Activated CD4-positive, alpha-beta T cell treated with anti-CD3 and anti-CD28 coated beads, Interleukin-2, Interleukin-4, amounts not matched to agents 100 ng/mL and 50 ng/mL, durations not matched to agents 16 hours and 8 hours (primary cell): ENCODE results near the gene SLC22A23.

Experiments
- DNase-seq: peaks from one replicate; pipeline ENCODE4 v3.0.0-alpha.2; 2020; ENCODE audit warnings: low spot score

Gene SLC22A23

GRCh38 chr6:3296078-3296477 lies 160.8 kb downstream of the SLC22A23 start:
- DNase-seq, result no peak

DNA sequence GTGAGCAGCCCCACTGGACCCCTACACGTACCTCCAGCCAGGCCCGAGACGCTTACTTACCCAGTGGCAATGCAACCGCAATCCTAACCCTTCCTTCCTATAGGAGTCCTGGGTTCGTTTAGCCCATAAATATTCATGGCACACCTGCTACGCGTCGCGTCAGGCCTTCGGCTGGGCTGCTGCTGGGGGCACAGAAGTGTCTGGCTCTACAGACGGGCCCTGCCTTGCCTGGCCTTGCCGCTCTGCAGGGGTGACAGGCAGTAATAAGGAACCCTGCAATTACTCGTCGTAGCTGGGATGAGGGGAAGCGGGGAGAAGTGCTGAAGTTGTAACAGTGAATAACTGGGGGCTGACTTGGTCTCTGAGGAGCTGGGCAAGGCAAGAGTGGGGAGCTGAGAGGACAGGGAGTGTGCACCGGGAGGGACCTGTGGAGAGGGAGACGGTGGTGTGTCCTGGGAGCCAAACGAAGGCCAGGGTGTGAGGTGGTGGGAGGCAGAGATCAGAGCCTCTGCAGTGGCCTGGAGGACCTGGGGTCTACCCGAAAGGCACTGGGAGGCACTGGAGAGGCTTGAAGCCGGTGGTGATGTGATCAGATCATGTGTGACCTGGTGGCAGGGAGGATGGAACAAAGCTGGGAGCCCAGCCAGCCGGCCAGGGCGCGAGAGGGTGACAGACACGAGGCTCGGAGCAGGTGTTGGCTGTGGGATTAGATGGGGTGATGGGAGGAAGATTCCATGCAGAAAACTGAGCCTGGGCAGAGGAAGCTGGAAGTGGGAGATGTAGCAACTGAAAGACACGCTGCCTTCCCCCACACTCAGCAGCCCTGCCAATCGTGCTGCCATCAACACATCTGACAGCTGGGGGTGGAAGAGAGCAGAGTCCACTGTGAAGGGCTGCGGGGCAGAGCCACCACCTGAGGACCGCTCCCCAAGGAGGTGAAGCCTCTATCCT lies 161.7 kb downstream of the SLC22A23 start:
- DNase-seq, result no peak

DNA sequence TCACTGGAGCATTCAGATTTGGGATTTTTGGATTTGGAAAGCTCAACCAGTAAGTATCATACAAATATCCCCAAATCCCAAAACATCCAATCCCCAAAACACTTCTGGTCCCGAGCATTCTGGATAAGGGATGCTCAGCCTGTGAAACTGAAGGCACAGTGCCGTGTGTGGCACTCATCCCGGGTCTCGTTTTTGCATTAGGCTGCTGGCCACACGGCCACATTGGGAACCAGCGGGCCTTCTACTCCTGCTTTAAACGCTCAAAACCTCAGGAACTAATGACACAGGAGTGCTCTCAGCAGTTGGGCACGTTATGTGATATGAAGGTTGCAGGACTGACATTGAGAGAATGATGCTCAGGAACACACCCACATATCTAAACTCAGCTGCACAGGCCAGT lies 162.5 kb downstream of the SLC22A23 start:
- DNase-seq, result no peak

GRCh38 chr6:3293271-3294155 lies 163.3 kb downstream of the SLC22A23 start:
- no peak for DNase-seq

DNA sequence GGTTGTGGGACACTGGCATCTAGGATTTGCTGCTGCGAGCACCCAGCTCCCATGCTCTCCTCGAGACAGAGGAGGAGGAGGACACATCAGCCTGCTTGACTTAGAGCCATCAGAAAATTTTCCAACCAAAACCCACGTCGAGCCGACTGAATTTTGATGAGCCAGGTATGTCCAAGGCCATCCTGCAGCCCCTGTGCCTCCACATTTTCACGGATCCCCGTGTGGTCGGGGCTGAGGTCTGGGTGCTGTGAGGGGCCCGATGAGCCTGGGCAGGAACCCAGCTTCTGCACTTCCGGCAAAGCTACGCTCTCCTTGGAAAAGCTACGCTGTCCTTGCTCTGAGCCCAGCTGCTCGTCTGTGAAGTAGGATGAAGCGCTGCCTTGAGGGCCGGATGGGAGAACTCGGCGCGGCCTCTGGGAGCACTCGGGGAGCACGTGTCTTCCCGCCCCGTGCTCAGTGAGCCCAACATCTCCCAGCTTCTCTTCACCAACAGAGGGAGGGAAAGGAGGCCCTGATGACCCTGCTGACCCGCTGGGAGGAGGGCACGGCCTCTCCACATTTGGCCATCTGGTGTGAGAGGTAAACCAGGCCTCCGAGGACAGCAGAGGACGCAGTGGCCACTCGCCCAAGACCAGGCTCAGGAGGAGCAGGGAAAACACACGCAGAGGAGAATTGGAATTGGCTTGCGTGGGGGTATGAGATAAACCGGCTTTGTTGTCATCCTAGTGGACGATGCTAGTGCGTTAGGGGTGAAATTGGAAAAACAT lies 164.2 kb downstream of the SLC22A23 start:
- no peak for DNase-seq

DNA sequence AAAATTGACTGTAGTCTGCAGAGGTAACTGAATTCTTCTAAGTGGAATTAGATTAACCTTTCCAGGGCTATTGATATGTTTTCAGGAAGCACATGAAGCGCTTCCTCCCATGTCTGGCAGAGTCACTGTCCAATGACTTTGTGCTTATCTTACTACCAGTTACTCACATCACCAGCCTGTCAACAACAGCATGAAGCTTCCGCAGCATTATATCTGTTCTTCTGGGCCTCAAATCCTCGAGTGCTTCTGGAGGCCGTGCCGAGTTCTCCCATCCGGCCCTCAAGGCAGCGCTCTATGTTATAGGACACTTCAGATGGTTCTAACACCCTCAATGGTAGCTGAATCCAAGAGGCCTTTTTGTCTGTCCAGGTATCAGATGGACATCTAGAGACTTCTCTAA lies 164.9 kb downstream of the SLC22A23 start:
- DNase-seq, result no peak

DNA sequence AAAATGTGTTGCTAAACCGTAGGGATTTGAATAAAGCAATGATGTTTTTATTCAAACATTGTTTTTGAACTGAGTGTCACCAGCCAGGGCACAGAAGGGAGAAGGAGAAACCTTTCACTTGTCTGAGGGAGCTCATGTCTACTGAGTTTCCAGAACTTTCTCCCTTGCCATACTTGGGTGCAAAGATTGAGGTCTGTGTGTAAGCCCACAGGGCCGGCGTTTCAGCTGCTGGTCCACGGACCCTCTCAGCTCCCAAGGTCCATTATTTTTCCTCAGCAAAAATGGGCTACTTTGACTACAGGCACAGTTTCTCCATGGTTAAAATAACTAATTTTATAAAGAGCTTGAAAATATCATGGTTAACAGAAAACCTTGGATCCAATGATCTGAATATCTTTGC lies 165.5 kb downstream of the SLC22A23 start:
- no peak for DNase-seq

- no peak for DNase-seq
Measured at GRCh38 chr6:3290931-3291211, 166.0 kb downstream of the SLC22A23 start.

GRCh38 chr6:3290149-3290930 lies 166.5 kb downstream of the SLC22A23 start:
- DNase-seq, result no peak

DNA sequence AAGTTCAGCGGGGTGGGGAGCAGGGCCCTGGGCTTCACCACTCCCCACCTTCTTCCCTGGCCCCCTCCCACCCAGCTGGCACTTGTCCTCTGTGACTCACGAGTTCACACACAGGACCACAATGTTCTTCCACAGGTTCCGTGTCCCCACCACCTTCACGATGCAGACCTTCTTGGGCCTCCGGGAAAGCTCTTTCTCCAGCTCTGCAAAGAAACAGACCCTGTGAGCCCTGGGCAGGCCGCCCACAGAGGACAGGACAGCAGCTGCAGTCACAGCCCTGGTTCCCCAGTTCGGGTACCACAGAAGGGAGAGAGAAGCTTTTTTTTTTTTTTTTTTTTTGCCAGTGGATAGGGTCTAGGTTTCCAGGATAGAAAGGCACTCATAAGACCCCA lies 167.2 kb downstream of the SLC22A23 start:
- DNase-seq, result no peak

- DNase-seq, result no peak
Measured at GRCh38 chr6:3288711-3289663, 167.9 kb downstream of the SLC22A23 start.

DNA sequence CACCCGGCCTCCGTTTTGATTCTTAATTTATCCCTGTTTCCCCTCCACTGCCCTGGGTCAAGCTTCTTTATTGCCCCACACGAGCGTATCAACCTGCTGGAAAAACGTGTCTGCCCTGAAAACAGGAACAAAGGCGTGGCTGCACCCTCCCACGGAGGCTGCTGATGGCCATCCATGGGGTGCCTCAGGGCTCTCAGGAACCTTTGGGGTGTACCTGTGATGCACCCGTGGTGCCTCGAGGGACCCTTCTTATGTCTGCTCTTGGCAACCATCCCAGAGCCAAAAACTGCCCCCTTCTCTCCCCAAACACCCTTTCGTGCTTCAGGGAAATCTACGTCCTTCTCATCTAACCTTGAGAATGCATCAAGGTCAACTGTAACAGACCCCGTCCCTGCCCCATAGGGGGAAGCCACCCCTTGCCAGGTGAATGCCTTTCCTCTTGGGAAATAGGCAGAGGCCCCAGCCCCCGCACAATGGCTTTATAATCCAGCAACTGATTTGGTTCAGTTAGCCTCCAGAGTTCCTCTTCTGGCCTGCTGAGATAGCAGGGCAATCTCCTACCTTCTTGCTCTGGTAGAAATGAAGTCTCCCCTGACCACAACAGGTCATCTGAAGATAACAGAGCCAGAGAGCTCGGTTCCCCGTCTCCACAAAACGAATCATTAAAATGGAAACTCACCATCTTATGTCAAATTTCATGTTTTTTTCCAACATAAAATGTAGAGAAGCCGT lies 168.7 kb downstream of the SLC22A23 start:
- no peak for DNase-seq

DNA sequence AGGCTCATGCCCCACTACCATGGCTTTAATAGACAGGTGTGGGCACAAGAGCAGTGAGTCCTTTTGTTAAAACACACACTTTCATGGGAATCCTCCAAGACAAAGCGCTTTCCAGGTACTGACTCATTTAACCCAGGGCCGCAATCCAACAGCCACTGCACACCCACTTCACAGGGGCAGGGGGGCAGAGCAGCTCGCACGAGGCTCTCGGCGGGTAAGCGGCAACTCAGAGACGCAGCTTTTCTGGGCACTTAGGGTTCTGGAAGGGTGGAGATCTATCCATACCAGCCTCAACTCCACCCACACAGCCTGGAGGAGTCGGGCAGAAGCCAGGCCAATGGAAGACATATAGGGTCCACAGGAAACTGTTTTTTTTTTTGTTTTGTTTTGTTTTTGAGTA lies 169.5 kb downstream of the SLC22A23 start:
- DNase-seq, result no peak

GRCh38 chr6:3286641-3287171 lies 170.1 kb downstream of the SLC22A23 start:
- no peak for DNase-seq

DNA sequence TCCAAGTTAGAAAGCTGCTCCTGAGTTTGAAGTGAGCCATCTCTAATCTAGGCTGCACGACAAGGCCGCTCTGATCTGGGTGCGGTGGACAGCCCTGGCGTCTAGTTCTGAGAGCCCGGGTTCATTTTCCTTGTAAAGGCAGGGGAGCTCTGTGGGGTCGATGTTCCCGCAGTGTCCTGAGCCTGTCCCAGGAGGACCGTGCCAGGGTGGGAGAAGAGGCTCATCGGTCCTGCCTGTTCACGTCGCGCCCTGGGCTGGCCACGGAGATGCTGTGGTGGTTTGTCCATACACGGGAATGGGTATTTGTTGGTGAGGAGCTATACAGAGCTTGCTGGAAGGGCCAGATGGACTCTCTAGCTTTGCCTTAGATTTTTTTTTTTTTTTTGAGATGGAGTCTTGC lies 171.1 kb downstream of the SLC22A23 start:
- no peak for DNase-seq

DNA sequence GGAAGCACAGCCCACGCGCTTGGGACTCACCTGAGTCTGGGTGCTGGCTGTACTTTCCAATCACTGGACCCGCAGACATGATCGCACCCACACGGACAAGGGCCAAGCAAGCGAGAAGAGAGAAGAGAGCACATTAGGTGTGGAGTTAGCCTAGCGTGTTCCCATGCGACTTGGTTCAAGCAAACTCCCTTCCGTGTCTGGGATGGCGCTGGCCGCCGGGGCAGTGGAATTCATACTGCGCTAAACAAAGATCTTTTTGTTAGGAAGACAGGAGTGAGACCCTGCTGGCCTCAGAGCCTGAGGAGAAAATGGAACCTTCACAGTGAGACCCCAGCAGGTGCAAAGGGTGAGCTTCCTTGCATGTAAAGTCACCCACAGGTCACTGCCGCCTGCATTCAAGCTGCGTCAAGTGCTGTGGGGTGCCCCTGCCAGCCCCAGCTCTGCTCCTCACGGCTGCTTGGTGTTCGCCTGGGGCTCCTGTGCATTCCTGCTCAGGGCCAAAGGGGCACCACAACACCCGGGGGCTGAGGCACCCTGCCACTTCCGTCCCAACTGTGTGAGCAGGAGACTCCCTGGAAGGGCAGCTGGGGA lies 171.7 kb downstream of the SLC22A23 start:
- DNase-seq, result no peak

DNA sequence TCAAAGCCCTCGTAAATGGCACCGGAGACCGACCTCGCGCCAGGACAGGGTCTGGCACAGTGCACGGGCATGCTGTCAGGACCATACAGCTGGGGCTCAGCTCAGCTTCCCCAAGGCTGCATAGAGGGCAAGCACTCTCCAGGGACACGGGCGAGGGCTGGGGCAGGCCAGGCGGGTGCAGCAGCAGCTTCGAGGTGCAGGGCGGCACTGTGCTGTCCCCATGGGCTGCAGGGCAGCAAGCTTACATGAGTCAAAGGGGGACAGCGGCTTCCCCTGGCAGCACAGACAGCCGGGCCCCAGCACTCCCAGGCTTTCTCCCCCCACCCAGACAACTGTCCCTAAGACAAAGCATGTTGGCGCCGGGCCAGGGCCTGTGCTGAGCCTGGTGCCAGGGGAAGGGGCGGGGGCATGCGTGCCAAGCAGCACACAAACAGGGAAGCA lies 172.4 kb downstream of the SLC22A23 start:
- DNase-seq, result no peak

GRCh38 chr6:3283641-3284435 lies 173.0 kb downstream of the SLC22A23 start:
- DNase-seq, result no peak
